ENCODE measurements around the gene ST6GALNAC4.

ST6GALNAC4 gene, protein sequence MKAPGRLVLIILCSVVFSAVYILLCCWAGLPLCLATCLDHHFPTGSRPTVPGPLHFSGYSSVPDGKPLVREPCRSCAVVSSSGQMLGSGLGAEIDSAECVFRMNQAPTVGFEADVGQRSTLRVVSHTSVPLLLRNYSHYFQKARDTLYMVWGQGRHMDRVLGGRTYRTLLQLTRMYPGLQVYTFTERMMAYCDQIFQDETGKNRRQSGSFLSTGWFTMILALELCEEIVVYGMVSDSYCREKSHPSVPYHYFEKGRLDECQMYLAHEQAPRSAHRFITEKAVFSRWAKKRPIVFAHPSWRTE

DNA sequence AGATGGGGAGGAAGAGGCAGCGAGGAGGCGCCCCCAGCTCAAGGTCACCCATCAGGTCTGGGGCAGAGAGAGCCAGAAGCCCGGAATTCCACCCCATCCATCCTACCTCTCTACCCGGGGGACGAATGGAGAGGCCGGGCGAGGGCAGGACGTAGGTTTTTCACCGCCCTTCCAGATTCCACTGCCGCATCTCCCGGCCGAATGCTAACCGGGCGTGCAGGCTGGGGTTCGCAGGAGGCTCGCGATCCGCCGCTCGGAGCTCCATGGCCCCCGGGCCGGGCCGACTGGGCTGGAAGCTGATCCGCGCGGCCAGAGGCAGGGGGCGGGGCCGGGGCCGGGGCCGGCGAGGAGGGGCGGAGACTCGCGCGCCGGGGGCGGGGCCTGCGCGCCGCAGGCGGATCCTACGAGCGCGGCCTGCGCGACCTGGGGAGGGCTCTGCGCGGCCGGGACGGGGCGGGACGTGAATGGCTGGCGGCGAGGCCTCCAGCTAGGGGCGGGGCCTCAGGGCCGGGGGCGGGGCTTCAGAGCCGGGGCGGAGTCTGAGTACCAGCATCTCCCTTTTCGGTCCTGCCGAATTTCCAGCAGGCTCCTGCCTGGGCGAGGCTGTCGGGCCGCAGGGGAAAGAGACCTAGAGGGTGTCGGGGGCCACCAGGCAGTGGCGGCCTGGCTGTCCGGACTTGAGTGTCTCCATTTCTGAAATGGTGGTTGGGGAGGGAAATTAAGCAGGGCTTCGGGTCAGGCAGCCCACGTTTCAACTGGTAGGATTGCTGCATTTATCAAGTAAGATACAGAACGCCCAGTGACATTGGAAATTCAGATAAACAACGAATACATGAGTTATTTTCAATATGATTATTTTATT, at the start of gene ST6GALNAC4:
ST6GALNAC4 (minus strand) TSS at position 322 of the 862 bp plus-strand sequence. CDS start 622 bp downstream, outside the sequence.
- H3K4me1 ChIP-seq (ENCODE audit: insufficient read depth, low read length): peaks cover 13% of the 10 kb centered on the region
- no peaks in the 10 kb centered on the region for H3K27me3 ChIP-seq (ENCODE audit: insufficient read depth, low read length)
- peak within 1 kb of the TSS; percentile 87 for H2AFZ ChIP-seq (ENCODE audit: low read depth, low read length)
- H3K36me3 ChIP-seq (ENCODE audit: insufficient read depth, low read length): no peaks in the 10 kb centered on the region
- no peaks in the 10 kb centered on the region for H3K9me3 ChIP-seq (ENCODE audit: low read length)
- H3K4me3 ChIP-seq (ENCODE audit: low read length): peak within 1 kb of the TSS; percentile 78

DNA sequence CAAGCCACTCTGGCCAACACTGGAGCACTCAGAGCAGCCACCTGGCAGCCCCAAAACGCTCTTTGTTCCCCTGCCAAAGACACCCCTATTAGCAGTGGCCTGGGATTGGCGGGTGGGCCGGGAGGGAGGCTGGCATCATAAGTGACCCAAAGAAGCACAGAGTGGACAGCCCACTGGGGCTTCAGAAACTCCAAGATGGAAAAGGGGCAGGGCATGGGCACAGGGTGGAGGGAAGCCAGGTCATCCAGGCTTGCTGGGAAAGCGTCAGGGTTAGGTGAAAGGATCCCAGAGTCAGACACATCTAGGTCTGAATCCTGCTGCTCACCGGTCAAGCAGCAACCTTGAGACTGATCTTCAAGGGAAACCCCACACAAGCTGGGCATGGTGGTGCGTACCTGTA, 49.1 kb upstream of the ST6GALNAC4 start:
- no peaks in the 10 kb centered on the region for H3K36me3 ChIP-seq (ENCODE audit: insufficient read depth, low read length)
- H3K4me3 ChIP-seq (ENCODE audit: low read length): no peak overlapping the region
- no peaks in the 10 kb centered on the region for H3K27me3 ChIP-seq (ENCODE audit: insufficient read depth, low read length)
- H3K9me3 ChIP-seq (ENCODE audit: low read length): no peaks in the 10 kb centered on the region
- peaks cover 7% of the 10 kb centered on the region for H3K4me1 ChIP-seq (ENCODE audit: insufficient read depth, low read length)
- no peak overlapping the region for H2AFZ ChIP-seq (ENCODE audit: low read depth, low read length)

DNA sequence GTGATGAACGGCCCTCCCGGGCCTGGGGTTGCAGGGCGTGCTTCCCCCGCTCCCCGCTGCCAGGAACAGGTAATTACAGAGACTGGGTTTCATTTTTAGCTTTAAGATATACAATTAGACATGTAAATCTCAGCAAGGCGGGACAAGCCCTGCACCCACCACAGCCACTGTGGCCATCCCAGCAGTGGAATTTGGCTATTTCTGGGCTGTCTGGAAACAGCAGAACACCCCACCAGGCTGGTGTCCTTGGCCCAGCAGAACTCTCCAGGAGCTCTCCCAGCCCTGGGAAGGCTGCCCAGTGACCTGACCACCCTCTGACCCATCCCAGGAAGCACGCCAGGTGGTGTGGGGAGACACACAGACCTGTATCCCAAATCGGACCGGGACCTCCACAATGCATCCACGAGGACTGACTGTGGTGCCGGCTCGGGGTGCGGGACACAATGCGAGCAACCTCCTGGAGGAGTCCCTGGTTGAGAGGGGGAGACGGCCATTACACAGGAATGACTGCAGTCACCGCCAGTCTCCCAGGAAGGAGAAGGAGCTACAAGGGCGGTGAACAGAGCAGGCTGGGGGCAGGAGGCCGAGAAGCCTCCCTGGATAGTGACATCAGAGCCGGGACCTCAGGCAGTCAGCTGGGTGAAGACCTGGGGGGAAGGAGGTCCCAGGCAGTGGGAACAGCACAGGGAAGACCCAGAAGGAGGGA, 46.7 kb upstream of the ST6GALNAC4 start:
- H2AFZ ChIP-seq (ENCODE audit: low read depth, low read length): no peak overlapping the region
- no peak overlapping the region for H3K4me3 ChIP-seq (ENCODE audit: low read length)
- H3K27me3 ChIP-seq (ENCODE audit: insufficient read depth, low read length): no peaks in the 10 kb centered on the region
- no peaks in the 10 kb centered on the region for H3K4me1 ChIP-seq (ENCODE audit: insufficient read depth, low read length)
- no peaks in the 10 kb centered on the region for H3K36me3 ChIP-seq (ENCODE audit: insufficient read depth, low read length)
- H3K9me3 ChIP-seq (ENCODE audit: low read length): no peaks in the 10 kb centered on the region

DNA sequence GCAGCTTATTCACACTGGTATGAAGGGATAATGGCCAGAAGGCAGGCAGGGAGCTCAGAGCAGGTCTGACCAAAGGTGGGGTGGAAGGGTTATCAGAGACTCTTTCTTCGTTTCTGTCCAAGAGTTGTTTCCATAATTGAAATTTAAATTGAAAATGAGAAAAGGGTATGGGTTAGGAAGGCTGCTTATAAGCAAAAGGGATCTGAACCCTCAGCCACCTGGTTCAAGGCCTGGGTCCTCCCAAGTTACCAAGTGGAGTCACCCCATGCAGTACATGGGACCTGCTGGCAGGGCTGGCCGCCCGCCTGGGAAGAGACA, 46.2 kb upstream of the ST6GALNAC4 start:
- H2AFZ ChIP-seq (ENCODE audit: low read depth, low read length): no peak overlapping the region
- no peaks in the 10 kb centered on the region for H3K36me3 ChIP-seq (ENCODE audit: insufficient read depth, low read length)
- no peaks in the 10 kb centered on the region for H3K9me3 ChIP-seq (ENCODE audit: low read length)
- H3K4me1 ChIP-seq (ENCODE audit: insufficient read depth, low read length): no peaks in the 10 kb centered on the region
- H3K4me3 ChIP-seq (ENCODE audit: low read length): no peak overlapping the region
- no peaks in the 10 kb centered on the region for H3K27me3 ChIP-seq (ENCODE audit: insufficient read depth, low read length)

DNA sequence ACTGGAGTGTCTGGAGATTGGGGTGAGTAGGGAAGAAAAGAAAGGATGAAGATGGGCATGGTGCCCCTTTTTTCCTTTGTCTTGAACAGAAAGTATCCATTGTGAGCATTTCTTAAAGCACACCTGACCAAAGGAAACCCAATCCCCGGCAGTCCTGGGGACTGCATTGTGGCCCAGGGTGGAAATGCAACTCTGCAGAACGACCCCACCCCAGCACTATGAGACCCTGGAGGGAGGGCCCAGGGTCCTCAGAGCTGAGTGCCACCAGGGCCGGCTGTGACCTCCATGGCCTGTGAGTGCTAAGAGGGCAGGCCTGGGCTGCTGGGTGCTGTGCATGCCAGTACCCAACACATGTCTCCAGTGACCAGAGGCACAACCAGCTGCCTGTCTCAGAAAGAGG, 45.4 kb upstream of the ST6GALNAC4 start:
- Histone ChIP-seq H3K36me3 (ENCODE audit: insufficient read depth, low read length) (no peaks in the 10 kb centered on the region), H3K4me3 (ENCODE audit: low read length) (no peak overlapping the region), H3K4me1 (ENCODE audit: insufficient read depth, low read length) (no peaks in the 10 kb centered on the region), H3K9me3 (ENCODE audit: low read length) (no peaks in the 10 kb centered on the region), H2AFZ (ENCODE audit: low read depth, low read length) (no peak overlapping the region), H3K27me3 (ENCODE audit: insufficient read depth, low read length) (no peaks in the 10 kb centered on the region)

DNA sequence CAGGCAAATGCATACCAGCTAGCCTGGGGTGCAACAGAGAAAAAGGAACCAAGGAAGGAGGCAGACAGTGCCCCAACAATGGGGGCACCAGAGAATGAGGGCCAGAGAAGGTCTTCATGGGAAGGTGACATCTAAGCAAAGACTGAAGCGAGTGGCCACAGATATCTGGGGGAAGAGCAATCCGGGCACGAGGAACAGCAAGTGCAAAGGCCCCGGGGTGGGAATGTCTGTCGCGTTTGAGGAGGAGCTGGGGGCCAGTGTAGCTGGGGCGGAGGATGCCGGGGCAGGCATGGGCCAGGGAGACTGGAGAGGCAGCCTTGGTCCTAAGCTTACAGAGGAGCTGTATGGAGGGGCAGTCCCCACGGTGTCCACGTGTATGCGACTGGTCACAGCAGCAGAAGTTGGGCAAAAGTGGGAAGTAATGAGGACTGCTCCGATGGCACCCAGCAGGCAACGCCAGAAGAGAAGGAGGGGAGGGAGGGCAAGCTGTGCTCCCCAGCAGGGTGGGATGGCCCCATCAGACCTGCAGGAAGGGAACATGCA, 44.8 kb upstream of the ST6GALNAC4 start:
- Histone ChIP-seq H3K36me3 (ENCODE audit: insufficient read depth, low read length) (no peaks in the 10 kb centered on the region), H2AFZ (ENCODE audit: low read depth, low read length) (no peak overlapping the region), H3K9me3 (ENCODE audit: low read length) (no peaks in the 10 kb centered on the region), H3K4me1 (ENCODE audit: insufficient read depth, low read length) (no peaks in the 10 kb centered on the region), H3K27me3 (ENCODE audit: insufficient read depth, low read length) (no peaks in the 10 kb centered on the region), H3K4me3 (ENCODE audit: low read length) (no peak overlapping the region)

DNA sequence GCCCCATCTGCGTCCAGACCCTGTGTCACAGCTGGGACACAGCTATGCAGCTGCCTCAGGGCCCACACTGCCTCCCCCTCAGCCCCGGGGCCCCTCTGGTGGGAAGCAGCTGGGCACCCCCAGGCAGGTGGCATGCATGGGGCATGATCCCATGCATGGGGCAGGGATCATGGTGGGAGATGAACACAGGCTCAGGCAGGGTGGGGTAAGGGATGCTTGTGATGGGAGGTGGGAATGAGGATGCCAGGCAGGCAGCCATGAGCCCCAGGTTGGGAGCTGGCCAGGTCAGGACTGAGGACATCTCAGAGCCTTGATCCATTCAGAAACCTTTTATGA, 44.3 kb upstream of the ST6GALNAC4 start:
- Histone ChIP-seq H3K27me3 (ENCODE audit: insufficient read depth, low read length) (no peaks in the 10 kb centered on the region), H3K9me3 (ENCODE audit: low read length) (no peaks in the 10 kb centered on the region), H3K36me3 (ENCODE audit: insufficient read depth, low read length) (no peaks in the 10 kb centered on the region), H3K4me3 (ENCODE audit: low read length) (no peak overlapping the region), H3K4me1 (ENCODE audit: insufficient read depth, low read length) (no peaks in the 10 kb centered on the region), H2AFZ (ENCODE audit: low read depth, low read length) (no peak overlapping the region)

DNA sequence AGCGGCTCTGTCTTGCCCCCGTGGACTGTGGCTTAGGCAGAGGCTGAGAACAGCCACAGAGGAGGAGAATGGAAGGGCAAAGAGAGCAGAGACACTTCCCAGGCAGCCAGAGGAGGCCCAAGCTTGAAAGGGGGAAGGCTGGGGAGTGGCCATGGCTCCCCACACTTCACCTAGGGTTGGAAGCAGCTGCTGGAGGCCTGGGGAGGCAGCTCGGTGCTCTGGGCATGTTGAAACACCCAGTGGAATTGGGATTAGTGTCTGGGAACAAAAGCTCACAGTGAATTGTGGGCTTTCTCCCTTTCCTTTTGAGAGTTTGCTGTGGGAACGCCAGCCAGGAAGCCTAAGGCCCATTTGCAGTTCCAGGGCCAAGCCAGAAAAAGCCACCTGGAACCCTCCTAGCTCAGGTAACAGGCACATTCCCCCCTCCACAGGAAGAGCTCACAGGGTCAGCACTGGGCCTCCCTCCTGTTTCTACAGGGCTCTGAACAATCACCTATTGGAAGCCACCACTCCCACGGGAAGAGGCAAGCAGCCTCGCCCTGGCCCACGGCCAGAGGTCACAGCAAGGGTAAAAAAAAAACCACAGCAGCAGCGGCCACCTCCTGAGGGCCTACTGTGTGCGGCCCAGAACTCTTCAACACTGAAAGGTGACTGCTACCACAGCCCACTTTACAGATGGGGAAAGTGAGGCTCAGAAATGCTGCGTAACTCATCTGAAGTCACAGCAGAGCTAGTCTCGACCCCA, 43.7 kb upstream of the ST6GALNAC4 start:
- no peaks in the 10 kb centered on the region for H3K27me3 ChIP-seq (ENCODE audit: insufficient read depth, low read length)
- no peaks in the 10 kb centered on the region for H3K36me3 ChIP-seq (ENCODE audit: insufficient read depth, low read length)
- H2AFZ ChIP-seq (ENCODE audit: low read depth, low read length): no peak overlapping the region
- H3K9me3 ChIP-seq (ENCODE audit: low read length): no peaks in the 10 kb centered on the region
- H3K4me1 ChIP-seq (ENCODE audit: insufficient read depth, low read length): no peaks in the 10 kb centered on the region
- H3K4me3 ChIP-seq (ENCODE audit: low read length): no peak overlapping the region

DNA sequence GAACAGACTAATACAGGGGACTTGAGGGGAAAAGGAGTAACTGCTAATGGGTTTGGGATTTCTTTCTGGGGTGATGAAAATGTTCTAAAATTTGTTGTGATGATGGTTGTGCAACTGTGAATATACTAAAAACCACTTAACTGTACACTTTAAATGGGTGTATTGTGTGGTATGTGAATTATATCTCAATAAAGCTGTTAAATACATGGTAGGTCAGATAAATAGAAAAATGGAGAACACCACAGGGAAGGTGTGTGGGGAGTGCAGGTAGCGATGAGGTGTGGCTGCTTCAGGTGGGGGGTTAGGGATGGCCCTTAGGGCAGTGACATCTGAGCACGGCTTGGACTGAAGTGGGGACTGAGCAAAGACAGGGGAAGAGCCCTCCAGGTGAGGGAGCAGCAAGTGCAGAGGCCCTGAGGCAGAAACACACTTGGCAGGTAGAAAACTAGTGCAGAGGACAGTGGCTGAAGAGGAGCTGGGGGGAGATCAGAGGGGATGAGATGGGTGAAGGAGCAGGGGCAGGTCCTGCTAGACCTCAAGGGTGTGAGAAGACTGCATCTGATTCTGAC, 43.1 kb upstream of the ST6GALNAC4 start:
- H3K4me3 ChIP-seq (ENCODE audit: low read length): no peak overlapping the region
- H3K9me3 ChIP-seq (ENCODE audit: low read length): no peaks in the 10 kb centered on the region
- no peaks in the 10 kb centered on the region for H3K27me3 ChIP-seq (ENCODE audit: insufficient read depth, low read length)
- no peaks in the 10 kb centered on the region for H3K4me1 ChIP-seq (ENCODE audit: insufficient read depth, low read length)
- H3K36me3 ChIP-seq (ENCODE audit: insufficient read depth, low read length): no peaks in the 10 kb centered on the region
- H2AFZ ChIP-seq (ENCODE audit: low read depth, low read length): no peak overlapping the region

DNA sequence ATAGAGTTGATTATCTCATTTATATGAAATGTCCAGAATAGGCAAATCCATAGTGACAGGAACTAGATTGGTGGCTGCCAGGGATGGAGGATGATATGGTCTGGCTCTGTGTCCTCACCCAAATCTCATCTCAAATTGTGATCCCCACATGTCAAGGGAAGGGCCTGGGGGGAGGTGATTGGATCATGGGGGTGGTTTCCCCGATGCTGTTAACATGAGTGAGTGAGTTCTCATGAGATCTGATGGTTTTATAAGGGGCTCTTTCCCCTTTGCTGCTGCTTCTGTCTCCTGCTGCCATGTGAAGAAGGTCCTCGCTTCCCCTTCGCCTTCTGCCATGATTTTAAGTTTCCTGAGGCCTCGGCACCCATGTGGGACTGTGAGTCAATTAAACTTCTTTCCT, 42.6 kb upstream of the ST6GALNAC4 start:
- Histone ChIP-seq H2AFZ (ENCODE audit: low read depth, low read length) (no peak overlapping the region), H3K27me3 (ENCODE audit: insufficient read depth, low read length) (no peaks in the 10 kb centered on the region), H3K4me3 (ENCODE audit: low read length) (no peak overlapping the region), H3K36me3 (ENCODE audit: insufficient read depth, low read length) (no peaks in the 10 kb centered on the region), H3K9me3 (ENCODE audit: low read length) (no peaks in the 10 kb centered on the region), H3K4me1 (ENCODE audit: insufficient read depth, low read length) (no peaks in the 10 kb centered on the region)

DNA sequence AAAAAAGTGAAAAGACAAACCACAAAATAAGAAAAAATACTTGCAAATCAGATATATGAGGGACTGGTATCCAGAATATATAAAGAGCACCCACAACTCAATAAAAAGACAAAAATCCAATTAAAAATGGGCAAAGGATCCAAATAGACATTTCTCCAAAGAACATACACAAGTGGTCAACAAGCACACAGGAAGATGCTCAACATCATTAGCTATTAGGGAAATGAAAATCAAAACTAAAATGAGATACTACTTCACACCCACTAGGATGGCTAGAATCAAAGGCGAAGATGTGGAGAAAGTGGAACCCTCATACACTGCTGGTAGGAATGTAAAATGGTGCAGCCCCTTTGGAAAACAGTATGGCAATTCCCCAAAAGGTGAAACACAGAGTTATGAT, 41.9 kb upstream of the ST6GALNAC4 start:
- H3K4me3 ChIP-seq (ENCODE audit: low read length): no peak overlapping the region
- H3K27me3 ChIP-seq (ENCODE audit: insufficient read depth, low read length): no peaks in the 10 kb centered on the region
- no peaks in the 10 kb centered on the region for H3K4me1 ChIP-seq (ENCODE audit: insufficient read depth, low read length)
- no peaks in the 10 kb centered on the region for H3K36me3 ChIP-seq (ENCODE audit: insufficient read depth, low read length)
- no peaks in the 10 kb centered on the region for H3K9me3 ChIP-seq (ENCODE audit: low read length)
- H2AFZ ChIP-seq (ENCODE audit: low read depth, low read length): no peak overlapping the region

DNA sequence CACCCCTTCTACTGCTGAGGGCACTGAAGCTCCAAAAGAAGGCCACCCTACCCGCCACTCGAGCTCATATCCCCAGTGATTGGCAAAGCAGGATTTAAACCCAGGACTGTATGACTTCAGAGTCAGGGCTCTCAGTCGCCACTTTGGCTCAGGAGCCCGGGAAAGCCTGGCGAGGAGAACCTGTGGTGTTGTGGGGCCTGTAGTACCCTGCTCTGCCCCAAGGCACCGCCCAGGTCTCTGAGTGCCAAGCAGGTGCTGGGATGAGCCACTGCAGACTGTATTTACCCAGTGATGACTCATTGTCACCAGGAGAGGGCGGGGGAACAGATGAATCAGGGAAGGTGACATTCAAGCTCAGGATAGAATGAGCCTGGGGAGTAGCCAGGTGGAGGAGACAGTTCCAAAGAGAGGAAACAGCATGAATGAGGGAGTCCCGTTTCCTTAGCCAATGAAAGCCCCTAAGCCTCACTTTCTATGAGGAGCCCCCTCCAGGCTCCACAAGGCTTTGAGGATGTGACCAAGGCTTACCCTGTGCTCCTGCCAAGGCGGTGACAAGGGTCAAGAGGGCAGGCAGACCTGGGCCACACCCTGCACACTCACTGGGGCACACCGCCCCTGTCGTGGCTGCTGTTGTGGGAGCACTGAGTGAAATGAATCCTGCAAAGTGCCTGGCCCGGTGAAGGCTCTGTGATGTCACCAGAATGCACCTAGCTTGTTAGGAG, 38.6 kb upstream of the ST6GALNAC4 start:
- no peaks in the 10 kb centered on the region for H3K27me3 ChIP-seq (ENCODE audit: insufficient read depth, low read length)
- H3K4me3 ChIP-seq (ENCODE audit: low read length): no peak overlapping the region
- H3K4me1 ChIP-seq (ENCODE audit: insufficient read depth, low read length): peaks cover 9% of the 10 kb centered on the region
- no peaks in the 10 kb centered on the region for H3K36me3 ChIP-seq (ENCODE audit: insufficient read depth, low read length)
- H2AFZ ChIP-seq (ENCODE audit: low read depth, low read length): no peak overlapping the region
- no peaks in the 10 kb centered on the region for H3K9me3 ChIP-seq (ENCODE audit: low read length)
